Measurements from ENCODE around the gene EBF3.

EBF3 gene

DNA sequence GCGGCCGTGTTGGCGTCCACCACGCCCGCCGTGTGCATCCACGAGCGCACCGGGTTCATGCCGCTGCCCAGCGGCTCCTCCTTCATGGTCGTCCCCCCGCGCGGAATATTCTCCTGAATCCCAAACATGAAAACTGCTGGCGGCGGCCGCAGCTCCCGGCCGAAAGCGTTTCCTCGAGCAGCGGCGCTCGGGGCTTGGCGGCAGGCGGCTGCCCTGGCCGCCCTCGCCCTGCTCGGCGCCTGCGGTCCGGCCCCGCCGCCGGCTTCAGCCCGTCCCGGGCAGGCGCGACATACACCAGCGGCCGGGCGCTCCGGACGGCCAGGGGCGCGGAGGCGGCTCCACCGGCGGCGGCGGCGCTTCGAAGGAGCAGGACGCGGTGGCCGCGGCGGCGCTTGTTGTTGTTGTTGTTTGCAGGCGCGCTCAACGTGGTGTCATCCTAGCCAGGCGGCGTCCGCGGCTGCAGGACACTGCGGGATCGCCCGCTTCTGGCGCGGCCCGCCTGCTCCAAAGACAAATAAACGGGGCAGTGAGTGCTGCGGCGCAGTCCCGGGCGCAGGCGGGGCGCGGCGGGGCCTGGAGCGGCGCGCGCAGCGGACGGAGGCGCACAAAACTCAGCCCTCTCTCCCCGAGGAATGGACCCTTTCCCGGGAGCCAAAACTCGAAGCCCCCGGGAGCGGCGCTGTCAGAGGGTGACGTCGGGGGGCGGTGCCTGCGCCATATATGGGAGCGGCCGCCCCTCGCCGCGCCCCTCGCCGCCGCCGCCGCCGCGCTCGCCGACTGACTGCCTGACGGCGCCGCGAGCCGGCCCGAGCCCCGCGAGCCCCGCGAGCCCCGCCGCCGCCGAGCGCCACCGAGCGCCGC is at the start of gene EBF3:
EBF3 (minus strand) TSS at position 634 of the 861 bp plus-strand sequence; CDS start at position 128, 506 bp downstream.
- peak; percentile 41 for DNase-seq

DNA sequence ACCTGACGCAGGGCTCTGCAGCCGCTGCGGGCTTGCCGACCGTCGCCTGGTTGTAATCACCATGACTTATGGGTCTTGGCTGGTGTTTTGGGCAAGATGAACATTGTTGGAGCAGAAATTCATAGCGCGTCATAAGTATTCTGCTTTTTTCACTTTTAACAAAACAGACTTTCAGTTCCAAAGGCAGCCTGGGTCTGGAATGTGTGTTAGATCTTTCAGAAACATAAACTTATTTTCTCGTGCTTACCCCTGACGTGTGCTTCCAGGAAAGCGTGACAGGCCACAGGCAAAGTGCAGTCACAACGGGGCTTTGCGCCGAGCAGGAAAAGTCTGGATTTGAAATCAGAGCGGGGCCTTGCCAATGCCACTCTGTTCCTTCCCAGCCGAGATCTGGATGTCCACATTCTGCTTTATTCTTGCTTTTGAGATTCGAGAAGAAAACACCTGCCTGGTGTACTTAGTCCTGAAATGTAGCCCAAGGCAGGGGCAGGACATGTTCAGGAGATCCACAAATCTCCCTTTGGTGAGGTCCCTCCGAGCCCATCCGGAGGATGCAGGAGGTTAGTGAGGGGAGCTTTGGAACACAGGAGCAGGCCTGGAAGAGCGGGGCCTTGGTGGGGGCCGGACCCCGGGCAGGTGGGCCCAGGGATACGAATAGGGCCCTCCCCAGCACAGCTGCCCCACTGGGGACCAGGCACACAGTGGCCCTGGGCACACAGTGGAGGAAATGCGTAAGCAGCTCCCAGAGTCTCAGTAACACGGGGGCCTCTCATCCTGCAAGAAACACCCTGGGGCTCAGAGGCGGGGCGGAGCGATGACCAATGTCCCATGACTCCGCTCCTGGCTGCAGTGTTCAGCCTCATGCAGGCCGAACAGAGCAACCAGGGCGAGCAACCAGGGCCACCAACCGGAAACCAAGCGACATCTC is 49.5 kb upstream of the EBF3 start:
- DNase-seq, result no peak

DNA sequence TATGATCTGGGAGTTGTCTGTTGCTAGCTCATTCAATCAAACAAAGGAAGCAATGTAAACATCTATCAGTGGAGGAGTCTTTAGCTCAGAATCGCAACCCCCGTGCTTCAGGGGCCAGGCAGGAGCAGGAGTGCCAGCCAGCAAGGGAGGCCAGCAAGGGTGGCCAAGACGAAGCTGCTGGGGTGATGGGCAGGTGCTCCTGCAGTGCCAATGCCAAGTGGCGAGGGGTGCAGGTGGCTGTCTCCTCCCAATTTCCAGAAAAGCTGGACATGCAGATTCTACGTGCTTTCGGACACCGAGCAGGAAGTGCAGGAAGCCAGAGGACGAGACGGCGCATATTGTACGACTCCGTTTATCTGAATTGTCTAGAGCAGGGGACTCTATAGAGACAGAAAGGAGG is 48.1 kb upstream of the EBF3 start:
- no peak for DNase-seq

DNA sequence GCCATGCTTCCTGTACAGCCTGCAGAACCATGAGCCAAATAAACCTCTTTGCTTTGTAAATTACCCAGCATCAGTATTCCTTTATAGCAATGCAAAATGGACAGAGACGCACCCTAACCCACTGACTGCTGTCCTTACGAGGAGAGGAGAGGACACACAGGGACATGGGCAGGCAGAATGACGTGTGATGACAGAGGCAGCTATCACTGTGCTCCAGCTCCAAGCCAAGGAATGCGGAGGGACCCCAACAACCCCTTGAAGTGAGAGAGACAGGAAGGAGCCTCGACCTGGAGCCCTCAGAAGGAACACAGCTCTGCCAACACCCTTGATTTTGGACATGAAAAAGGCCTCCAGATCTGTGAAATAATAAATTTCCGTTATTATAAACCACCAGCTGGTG is 46.6 kb upstream of the EBF3 start:
- no peak for DNase-seq

DNA sequence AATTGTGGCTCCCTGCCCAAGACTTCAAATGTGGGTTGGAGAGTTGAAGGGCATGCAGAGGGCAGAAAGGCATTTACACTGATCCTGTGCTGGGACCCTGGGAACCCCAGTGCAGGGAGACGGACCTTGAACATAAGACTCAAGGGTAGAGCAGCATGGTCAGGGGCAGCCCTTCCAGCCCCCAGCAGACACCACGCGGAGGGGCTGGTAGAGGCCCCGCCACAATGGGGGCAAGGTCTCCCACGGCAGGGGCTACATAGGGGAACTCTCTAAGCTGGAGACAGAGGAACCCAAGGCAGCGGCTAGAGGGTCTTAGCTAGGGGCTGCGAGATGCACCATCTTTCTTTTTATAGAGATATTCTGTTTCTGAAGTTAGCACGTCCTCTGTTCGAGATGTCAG is 45.2 kb upstream of the EBF3 start:
- DNase-seq, result no peak

DNA sequence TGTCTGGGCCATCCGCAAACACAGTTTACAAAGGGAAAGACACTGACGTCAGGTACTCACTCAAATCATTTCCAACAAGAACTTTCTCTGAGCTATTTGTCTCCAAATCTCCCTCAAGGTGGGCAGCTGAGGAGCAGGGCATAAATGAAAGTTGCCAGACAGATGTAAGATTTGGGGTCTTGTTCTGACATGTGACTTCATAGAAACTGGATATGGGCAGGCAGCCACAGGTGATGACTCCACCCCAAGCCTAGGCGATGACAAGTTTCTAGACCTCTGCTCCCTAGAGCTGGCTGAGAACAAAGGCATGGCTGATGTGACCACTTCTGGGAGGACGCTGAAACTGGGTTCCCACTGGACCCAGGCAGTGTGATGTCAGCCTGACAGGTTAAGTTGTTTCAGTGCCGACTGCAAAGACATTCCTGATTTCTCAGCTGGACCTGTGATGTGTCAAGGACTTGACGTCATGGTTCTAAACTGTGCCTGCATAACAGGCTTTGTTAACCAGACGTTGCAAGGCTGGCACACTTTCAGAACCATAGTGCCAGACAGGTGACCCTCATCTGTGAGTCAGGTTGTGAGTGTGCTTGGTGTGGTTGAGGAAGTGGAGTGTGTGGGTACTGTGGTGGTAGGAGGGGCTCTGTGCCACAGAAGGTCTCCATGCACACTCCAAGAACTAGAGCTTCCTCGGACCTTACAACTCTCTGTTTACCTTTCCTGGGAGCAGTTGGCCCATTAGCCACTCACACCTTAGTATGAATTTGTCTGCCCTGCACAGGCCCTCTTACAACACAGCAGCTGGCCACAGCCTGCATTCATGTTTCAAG is 39.9 kb upstream of the EBF3 start:
- no peak for DNase-seq

DNA sequence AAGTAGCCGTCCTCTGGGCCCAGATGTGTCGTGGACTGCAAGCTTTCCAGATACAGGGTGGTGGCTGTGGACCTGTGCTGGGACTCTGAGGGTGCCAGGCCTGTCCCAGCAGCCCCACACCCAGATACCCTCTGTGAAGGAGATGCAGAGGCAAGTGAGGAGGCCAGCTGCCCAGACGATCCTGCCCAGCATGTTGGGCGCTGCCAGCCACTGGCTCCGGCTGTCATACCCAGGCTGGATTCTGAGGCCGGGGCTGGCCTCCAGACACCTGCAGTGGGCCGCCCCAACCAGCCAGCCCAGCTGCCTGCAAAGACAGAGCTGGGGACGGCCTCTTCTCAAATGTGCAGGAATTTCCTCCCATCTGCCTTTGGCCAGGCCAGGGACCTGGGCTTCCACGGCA is 39.1 kb upstream of the EBF3 start:
- DNase-seq, result no peak

GRCh38 chr10:130002606-130003005 is 38.5 kb upstream of the EBF3 start:
- DNase-seq, result no peak

DNA sequence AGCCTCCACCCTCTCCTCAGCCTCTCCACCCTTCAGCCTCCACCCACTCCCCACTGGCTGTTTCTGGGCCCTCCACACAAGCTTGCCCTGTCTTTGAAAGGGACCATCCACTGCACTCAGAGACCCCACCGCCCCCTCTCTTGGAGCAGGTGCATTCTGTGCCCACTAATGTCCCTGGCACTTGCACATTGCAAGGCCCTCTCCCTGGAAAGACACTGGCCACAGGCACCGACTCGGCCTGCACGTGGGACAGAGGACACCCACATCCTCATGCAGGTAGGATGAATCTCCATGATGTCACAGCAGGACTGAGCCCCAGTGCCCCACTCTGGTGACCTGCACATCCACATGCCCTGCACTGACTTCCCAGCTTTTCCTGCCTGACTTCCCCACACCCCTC is 36.8 kb upstream of the EBF3 start:
- DNase-seq, result no peak

DNA sequence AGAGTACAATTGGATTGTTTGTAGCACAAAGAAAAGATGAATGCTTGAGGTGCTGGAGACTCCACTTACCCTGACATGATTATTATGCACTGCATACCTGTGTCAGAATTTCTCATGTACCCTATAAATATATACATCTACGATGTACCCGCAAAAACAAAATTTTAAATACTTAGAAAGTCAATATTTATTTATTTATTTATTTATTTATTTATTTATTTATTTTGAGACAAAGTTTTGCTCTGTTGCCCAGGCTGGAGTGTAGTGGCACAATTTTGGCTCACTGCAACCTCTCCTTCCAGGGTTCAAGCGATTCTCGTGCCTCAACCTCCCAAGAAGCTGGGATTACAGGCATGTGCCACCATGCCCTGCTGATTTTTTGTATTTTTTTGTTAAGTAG is 35.1 kb upstream of the EBF3 start:
- no peak for DNase-seq

GRCh38 chr10:129993621-129994020 is 29.5 kb upstream of the EBF3 start:
- no peak for DNase-seq

DNA sequence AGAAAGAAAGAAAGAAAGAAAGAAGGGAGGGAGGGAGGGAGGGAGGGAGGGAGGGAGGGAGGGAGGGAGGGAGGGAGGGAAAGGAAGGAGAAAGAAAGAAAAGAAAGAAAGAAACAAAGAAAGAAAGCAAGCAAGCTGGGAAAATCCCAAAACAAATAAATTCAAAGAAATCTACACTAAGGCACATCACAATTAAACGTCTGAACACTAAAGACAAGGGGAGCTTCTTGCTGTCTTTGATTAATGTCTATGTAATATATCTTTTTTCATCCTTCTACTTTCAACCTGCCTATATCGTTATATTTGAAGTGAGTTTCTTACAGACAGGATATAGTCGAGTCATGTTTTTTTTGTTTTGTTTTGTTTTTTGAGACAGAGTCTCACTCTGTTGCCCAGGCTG is 28.3 kb upstream of the EBF3 start:
- no peak for DNase-seq

- DNase-seq, result no peak
These were observed 18.8 kb upstream of the EBF3 start for GRCh38 chr10:129982825-129983224.

- DNase-seq, result no peak
These were observed 14.9 kb upstream of the EBF3 start for GRCh38 chr10:129978980-129979379.

DNA sequence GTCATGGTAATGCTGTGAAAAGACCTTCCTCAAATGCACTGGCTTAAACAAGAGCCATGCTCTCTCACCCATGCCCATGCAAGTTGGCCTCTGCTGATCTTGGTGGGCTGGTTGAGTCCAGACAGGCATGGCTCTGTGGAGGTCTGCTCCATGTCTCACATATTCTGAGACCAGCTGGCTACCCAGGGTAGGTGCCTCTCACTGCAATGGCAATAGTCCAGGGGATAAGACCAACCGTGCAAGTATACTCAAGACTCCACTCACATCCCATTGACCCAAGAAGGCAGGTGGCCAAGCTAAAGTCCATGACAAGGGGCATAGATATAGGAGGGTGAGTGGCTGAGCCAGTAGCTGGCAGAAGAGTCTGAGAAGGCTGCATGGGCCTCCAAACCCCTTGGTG is 14.2 kb upstream of the EBF3 start:
- no peak for DNase-seq

GRCh38 chr10:129977794-129978193 is 13.7 kb upstream of the EBF3 start:
- DNase-seq, result no peak

DNA sequence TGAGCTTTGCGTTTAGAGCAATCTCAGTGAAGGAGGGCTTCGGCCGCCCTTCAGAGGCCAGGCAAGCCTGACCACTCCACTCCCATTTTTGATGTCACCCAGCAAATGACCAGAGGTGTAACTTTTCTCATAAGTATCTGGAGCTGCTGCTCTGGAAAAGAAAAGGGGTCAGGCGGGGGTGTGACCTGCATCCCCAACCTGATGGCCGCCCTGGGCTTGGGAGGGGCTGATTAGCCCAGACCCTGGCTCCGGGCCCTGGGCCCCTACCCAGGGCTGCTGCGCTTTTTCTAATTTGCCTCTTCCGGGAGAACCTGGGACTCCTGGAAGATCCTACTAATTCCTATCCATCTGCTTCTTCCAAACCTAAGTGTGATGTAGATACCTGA is 9.6 kb upstream of the EBF3 start:
- DNase-seq, result no peak

- no peak for DNase-seq
These were observed 9.0 kb upstream of the EBF3 start for GRCh38 chr10:129972966-129973673.

DNA sequence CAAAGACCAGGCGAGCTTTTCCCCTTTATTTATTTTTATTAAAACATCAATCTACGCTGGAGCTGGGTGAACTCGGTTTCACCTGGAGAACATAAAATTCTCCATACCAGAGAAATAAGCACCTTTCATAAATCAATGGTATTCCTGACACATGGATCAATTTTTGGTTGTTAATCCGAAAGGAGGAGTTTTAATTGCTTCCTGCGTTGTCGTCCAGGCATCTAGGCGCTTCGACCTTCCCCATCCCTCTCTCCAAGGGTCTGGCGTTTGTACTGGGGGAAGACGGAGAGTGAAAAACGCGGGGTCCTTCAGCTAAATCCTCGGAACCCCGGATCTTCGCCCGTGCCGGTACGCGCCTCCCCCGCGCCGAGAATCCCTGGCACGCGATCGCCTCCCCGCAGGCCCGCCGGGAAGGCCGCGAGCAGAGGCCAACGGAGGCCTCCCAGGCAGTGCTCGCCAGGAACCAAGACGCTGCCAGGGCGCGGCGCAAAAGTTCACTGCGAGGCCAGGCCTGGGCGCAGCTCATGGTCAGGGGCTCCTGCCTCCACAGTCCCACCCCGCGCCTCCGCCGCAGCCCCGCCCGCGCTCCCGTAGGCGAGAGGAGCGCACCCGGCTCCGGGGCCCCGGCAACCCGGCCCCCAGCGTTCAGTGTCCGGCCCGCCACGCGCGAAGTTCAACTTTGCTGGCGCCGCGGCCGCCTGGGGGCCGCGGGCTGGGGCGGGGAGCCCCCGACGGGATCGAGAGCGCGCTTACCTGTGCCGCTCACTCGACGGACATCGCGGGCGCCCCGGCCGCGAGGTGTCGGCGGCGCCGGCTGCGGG is 8.3 kb upstream of the EBF3 start:
- DNase-seq, result no peak

DNA sequence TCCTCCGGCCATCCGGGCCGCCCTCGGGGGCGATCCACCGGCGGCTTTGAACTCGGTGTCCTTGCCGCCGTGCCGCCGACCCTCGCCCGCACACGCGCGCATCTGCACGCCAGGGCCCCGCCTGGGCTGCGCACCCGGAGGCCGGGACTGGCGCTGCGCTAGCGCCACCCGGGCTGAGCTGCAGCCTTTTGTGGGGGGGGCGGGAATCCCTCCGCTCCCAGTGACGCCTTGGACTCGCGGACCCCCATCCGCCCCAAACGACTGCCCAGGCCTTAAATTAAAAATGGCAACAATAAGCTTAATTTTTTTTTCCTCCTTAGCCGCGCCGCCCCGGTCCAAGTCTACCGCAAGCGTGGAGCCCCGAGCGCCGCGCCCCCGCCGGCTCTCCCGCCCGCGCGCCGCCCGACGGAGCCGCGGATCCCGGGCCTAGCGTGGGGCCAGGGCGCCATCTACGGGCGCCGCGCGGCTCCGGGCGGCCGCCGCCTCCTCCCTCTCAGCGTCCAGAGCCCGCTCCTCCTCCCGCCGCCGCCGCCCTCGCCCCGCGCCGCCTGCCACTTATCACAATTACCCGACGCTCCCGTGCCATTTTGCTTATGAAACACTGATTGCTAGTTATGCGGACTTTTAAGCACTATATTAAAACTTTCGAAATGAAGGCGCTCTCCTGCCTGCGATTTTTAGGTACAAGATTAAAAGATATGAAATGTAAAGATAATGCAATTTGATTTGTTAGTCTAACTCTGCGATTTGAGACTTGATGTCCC is 7.5 kb upstream of the EBF3 start:
- DNase-seq, result peak; percentile 25
